Liver (tissue), 9 donors: ENCODE data around the gene AGPAT3. TPM values are rescaled to one million over a fixed set of nuclear protein-coding genes. Genes with fewer than 3 reads are reported as not detected.

Experiments
- DNase-seq: peaks from one replicate; pipeline ENCODE4 v3.0.0-alpha.2; 2017; ENCODE audit warnings: low spot score
- H3K27ac ChIP-seq, 2 donors: one replicate each; pipeline ENCODE4 v1.7.0; 2013; ENCODE audit warnings: inconsistent platforms in 2 of 2, low read length in 2 of 2, control low read depth in 1 of 2, low read depth in 1 of 2, mild to moderate bottlenecking in 1 of 2
- H3K27me3 ChIP-seq, 4 donors: one replicate each; pipeline versions ENCODE4 v1.6.1 to v1.7.0; 2013; ENCODE audit warnings: low read length in 3 of 4, inconsistent platforms in 1 of 4, mild to moderate bottlenecking in 1 of 4, moderate library complexity in 1 of 4; ENCODE audit not compliant: control insufficient read depth in 4 of 4, insufficient read depth in 4 of 4
- H3K36me3 ChIP-seq, 4 donors: one replicate each; pipeline versions ENCODE4 v1.6.1 to v1.7.0; 2013; ENCODE audit warnings: low read length in 3 of 4, mild to moderate bottlenecking in 3 of 4, low read depth in 1 of 4, moderate library complexity in 1 of 4; ENCODE audit not compliant: control insufficient read depth in 4 of 4, insufficient read depth in 3 of 4
- H3K4me1 ChIP-seq, 4 donors: one replicate each; pipeline versions ENCODE4 v1.6.1 to v1.7.0; 2013; ENCODE audit warnings: low read length in 3 of 4, mild to moderate bottlenecking in 3 of 4, moderate library complexity in 1 of 4; ENCODE audit not compliant: control insufficient read depth in 4 of 4, insufficient read depth in 4 of 4
- H3K4me3 ChIP-seq, 3 donors: one replicate each; pipeline versions ENCODE4 v1.6.1 to v1.7.0; 2013; ENCODE audit warnings: low read length in 3 of 3, control low read depth in 1 of 3, low read depth in 1 of 3, mild to moderate bottlenecking in 1 of 3
- H3K9ac ChIP-seq, 2 donors: one replicate each; pipeline ENCODE4 v1.7.0; 2013; ENCODE audit warnings: low read length in 2 of 2, mild to moderate bottlenecking in 2 of 2, moderate library complexity in 2 of 2, control low read depth in 1 of 2, low read depth in 1 of 2
- H3K9me3 ChIP-seq, 4 donors: one replicate each; pipeline versions ENCODE4 v1.6.1 to v1.7.0; 2013; ENCODE audit warnings: low read length in 3 of 4; ENCODE audit not compliant: control insufficient read depth in 4 of 4
- EGR1 ChIP-seq, 2 donors: IDR thresholded peaks; 2 replicates each; pipeline ENCODE4 v1.6.1; 2016 to 2018; ENCODE audit warnings: antibody characterized with exemption in 2 of 2, low read depth in 2 of 2
- FOXA1 ChIP-seq: IDR thresholded peaks from 2 replicates; pipeline ENCODE4 v1.6.1; 2016; ENCODE audit warnings: antibody characterized with exemption
- FOXA2 ChIP-seq: IDR thresholded peaks from 2 replicates; pipeline ENCODE4 v1.6.1; 2016; ENCODE audit warnings: antibody characterized with exemption
- HNF4A ChIP-seq, 2 donors: conservative IDR thresholded peaks; 2 replicates each; pipeline ENCODE4 v1.6.1; 2016; ENCODE audit warnings: antibody characterized with exemption in 2 of 2, mild to moderate bottlenecking in 2 of 2
- HNF4G ChIP-seq: IDR thresholded peaks from 2 replicates; pipeline ENCODE4 v1.6.1; 2016; ENCODE audit warnings: antibody characterized with exemption
- RAD21 ChIP-seq, 2 donors: IDR thresholded peaks; 2 replicates each; pipeline ENCODE4 v1.6.1; 2016; ENCODE audit warnings: antibody characterized with exemption in 2 of 2, mild to moderate bottlenecking in 2 of 2
- RXRA ChIP-seq, 2 donors: IDR thresholded peaks; 2 replicates each; pipeline ENCODE4 v1.6.1; 2017 to 2018; ENCODE audit warnings: antibody characterized with exemption in 2 of 2, mild to moderate bottlenecking in 1 of 2
- SP1 ChIP-seq: IDR thresholded peaks from 2 replicates; pipeline ENCODE4 v1.6.1; 2018; ENCODE audit warnings: antibody characterized with exemption, mild to moderate bottlenecking
- TAF1 ChIP-seq: conservative IDR thresholded peaks from 2 replicates; pipeline ENCODE4 v1.6.1; 2016; ENCODE audit warnings: antibody characterized with exemption, mild to moderate bottlenecking
- YY1 ChIP-seq: IDR thresholded peaks from 2 replicates; pipeline ENCODE4 v1.6.1; 2016; ENCODE audit warnings: antibody characterized with exemption, mild to moderate bottlenecking
- WGBS: extraction: QIAGEN DNeasy Blood & Tissue Kit; methylation state at CpG from one replicate; pipeline ENCODE4 v1.1.7; 2013; 5-methylcytosine and 5-hydroxymethylcytosine counted together
- polyA plus RNA-seq, 2 donors: library from polyadenylated mRNA; stranded (reverse) in 1 of 2; unstranded in 1 of 2; fragments of 200-250 nt in 1 of 2; fragments of >200 nt in 1 of 2; fragmentation: Nextera tagmentation in 1 of 2; extraction: Ambion mirVana in 1 of 2; gene quantifications; one replicate each; pipeline versions ENCODE4 v1.2.1 to v1.2.3, GENCODE V29; 2013 to 2015
- total RNA-seq, 2 donors: library from RNA; depleted of rRNA; stranded (reverse); fragments of >200 nt; gene quantifications; one replicate each; pipeline ENCODE4 v1.2.3, GENCODE V29; 2014
- TF ChIP-seq, protein P1 (sequence below): IDR thresholded peaks from 2 replicates; pipeline ENCODE4 v1.6.1; 2016; ENCODE audit warnings: antibody characterized with exemption
- TF ChIP-seq, protein P2 (sequence below): IDR thresholded peaks from 2 replicates; pipeline ENCODE4 v1.6.1; 2016; ENCODE audit warnings: antibody characterized with exemption, mild to moderate bottlenecking
- TF ChIP-seq, protein P3 (sequence below): fragments of 150-350 bp; IDR thresholded peaks from 2 replicates; pipeline ENCODE4 v1.5.1; 2017; ENCODE audit warnings: improper control_type of control experiment, low read depth, low read length; ENCODE audit not compliant: missing input control
- TF ChIP-seq, protein P4 (sequence below): IDR thresholded peaks from 2 replicates; pipeline ENCODE4 v1.6.1; 2016; ENCODE audit warnings: antibody characterized with exemption
- TF ChIP-seq, protein P5 (sequence below): IDR thresholded peaks from 2 replicates; pipeline ENCODE4 v1.6.1; 2016; ENCODE audit warnings: antibody characterized with exemption
- donor health status: healthy.
- donor health status: healthy.
- donor health status: healthy.
- donor health status: healthy.
- donor health status: healthy.

AGPAT3 gene
- total and polyA plus RNA-seq, 4 donors: 32.3 to 148 (median 59.8) TPM

DNA sequence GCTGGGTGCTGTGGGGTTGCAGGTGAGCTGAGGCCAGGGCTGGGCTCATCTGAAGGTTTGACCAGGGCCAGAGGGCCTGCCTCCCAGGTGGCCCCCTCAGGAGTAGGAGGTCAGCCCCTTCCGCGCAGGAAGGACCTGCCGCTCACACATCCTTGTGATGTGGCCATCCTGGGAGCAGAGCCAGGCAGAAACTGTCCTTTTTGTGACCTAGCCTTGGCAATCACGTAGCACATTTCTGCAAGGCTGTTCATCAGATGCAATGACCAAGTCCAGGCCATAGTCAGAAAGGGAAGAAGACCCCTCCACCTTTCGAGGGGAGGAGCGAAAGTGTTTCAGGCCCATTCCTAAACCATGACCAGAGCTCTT lies 91.6 kb downstream of the AGPAT3 start:
- 55% methylated on average over 6 of the region's 6 CpGs for WGBS
- TF ChIP-seq RXRA (IDR thresholded peaks at IDR 0.05) (peak in 1 of 2 donors; percentile 16), SP1 (no peak), HNF4G (no peak)
- Histone ChIP-seq H3K4me1 (peaks cover 0 to 4% (median 3%) of the 10 kb centered on the region in 4 donors), H3K36me3 (peaks cover 7 to 23% (median 16%) of the 10 kb centered on the region in 4 donors), H3K9ac (no peak overlapping the region), H3K9me3 (no peaks in the 10 kb centered on the region), H3K4me3 (no peak overlapping the region), H3K27me3 (no peaks in the 10 kb centered on the region), H3K27ac (no peak overlapping the region)
- no peak for DNase-seq

DNA sequence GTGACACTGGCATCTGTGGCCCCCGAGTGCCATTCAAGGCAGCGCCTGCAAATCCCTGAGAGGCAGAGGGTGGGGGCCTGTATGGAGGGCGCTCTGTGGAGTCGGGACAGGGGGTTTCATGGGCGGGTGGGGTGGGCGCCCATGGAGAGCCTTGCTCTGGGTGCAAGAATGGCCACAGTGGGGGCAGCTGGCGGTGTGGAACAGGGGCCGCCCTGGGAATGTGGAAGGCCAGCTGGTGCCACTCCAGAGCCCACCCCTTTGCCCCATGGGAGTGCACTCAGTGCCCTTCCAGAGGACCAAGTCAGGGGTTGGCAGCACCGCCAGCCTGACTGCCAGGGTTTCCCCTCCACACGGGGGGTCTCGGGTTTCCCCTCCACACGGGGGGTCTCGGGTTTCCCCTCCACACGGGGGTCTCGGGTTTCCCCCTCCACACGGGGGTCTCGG lies 92.1 kb downstream of the AGPAT3 start:
- H3K9ac ChIP-seq: no peak overlapping the region
- no peaks in the 10 kb centered on the region for H3K9me3 ChIP-seq
- no peak for TF ChIP-seq SP1
- TF ChIP-seq RXRA (IDR thresholded peaks at IDR 0.05): no peak
- TF ChIP-seq HNF4A (conservative IDR thresholded peaks at IDR 0.05): no peak
- TF ChIP-seq, protein P1, sequence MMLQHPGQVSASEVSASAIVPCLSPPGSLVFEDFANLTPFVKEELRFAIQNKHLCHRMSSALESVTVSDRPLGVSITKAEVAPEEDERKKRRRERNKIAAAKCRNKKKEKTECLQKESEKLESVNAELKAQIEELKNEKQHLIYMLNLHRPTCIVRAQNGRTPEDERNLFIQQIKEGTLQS: no peak
- no peak for TF ChIP-seq RAD21 (IDR thresholded peaks at IDR 0.05)
- no peak for TF ChIP-seq TAF1
- TF ChIP-seq, protein P2, sequence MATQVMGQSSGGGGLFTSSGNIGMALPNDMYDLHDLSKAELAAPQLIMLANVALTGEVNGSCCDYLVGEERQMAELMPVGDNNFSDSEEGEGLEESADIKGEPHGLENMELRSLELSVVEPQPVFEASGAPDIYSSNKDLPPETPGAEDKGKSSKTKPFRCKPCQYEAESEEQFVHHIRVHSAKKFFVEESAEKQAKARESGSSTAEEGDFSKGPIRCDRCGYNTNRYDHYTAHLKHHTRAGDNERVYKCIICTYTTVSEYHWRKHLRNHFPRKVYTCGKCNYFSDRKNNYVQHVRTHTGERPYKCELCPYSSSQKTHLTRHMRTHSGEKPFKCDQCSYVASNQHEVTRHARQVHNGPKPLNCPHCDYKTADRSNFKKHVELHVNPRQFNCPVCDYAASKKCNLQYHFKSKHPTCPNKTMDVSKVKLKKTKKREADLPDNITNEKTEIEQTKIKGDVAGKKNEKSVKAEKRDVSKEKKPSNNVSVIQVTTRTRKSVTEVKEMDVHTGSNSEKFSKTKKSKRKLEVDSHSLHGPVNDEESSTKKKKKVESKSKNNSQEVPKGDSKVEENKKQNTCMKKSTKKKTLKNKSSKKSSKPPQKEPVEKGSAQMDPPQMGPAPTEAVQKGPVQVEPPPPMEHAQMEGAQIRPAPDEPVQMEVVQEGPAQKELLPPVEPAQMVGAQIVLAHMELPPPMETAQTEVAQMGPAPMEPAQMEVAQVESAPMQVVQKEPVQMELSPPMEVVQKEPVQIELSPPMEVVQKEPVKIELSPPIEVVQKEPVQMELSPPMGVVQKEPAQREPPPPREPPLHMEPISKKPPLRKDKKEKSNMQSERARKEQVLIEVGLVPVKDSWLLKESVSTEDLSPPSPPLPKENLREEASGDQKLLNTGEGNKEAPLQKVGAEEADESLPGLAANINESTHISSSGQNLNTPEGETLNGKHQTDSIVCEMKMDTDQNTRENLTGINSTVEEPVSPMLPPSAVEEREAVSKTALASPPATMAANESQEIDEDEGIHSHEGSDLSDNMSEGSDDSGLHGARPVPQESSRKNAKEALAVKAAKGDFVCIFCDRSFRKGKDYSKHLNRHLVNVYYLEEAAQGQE: no peak
- no peak for TF ChIP-seq YY1
- TF ChIP-seq FOXA2: no peak
- TF ChIP-seq, protein P3, sequence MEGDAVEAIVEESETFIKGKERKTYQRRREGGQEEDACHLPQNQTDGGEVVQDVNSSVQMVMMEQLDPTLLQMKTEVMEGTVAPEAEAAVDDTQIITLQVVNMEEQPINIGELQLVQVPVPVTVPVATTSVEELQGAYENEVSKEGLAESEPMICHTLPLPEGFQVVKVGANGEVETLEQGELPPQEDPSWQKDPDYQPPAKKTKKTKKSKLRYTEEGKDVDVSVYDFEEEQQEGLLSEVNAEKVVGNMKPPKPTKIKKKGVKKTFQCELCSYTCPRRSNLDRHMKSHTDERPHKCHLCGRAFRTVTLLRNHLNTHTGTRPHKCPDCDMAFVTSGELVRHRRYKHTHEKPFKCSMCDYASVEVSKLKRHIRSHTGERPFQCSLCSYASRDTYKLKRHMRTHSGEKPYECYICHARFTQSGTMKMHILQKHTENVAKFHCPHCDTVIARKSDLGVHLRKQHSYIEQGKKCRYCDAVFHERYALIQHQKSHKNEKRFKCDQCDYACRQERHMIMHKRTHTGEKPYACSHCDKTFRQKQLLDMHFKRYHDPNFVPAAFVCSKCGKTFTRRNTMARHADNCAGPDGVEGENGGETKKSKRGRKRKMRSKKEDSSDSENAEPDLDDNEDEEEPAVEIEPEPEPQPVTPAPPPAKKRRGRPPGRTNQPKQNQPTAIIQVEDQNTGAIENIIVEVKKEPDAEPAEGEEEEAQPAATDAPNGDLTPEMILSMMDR: no peak
- no peak for TF ChIP-seq EGR1 (IDR thresholded peaks at IDR 0.05; ENCODE audit: low read depth in 2 of 2)
- TF ChIP-seq, protein P4, sequence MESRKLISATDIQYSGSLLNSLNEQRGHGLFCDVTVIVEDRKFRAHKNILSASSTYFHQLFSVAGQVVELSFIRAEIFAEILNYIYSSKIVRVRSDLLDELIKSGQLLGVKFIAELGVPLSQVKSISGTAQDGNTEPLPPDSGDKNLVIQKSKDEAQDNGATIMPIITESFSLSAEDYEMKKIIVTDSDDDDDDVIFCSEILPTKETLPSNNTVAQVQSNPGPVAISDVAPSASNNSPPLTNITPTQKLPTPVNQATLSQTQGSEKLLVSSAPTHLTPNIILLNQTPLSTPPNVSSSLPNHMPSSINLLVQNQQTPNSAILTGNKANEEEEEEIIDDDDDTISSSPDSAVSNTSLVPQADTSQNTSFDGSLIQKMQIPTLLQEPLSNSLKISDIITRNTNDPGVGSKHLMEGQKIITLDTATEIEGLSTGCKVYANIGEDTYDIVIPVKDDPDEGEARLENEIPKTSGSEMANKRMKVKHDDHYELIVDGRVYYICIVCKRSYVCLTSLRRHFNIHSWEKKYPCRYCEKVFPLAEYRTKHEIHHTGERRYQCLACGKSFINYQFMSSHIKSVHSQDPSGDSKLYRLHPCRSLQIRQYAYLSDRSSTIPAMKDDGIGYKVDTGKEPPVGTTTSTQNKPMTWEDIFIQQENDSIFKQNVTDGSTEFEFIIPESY: no peak
- no peak for TF ChIP-seq HNF4G
- TF ChIP-seq FOXA1: no peak
- TF ChIP-seq, protein P5, sequence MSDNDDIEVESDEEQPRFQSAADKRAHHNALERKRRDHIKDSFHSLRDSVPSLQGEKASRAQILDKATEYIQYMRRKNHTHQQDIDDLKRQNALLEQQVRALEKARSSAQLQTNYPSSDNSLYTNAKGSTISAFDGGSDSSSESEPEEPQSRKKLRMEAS: no peak
- no peak overlapping the region for H3K4me3 ChIP-seq
- WGBS: 85% methylated on average over 17 of the region's 17 CpGs
- no peak for DNase-seq
- no peak overlapping the region for H3K27ac ChIP-seq
- H3K27me3 ChIP-seq: no peaks in the 10 kb centered on the region
- H3K4me1 ChIP-seq: peaks cover 0 to 4% (median 3%) of the 10 kb centered on the region in 4 donors
- H3K36me3 ChIP-seq: peaks cover 7 to 24% (median 17%) of the 10 kb centered on the region in 4 donors
